Osteoblast (primary cell): ENCODE measurements around the gene SMG7. TPM values are rescaled to one million over a fixed set of nuclear protein-coding genes. Genes with fewer than 3 reads are reported as not detected.
A peak's percentile ranks its signal among the peaks of the same experiment; 100 is the strongest.

Source experiments
- DNase-seq: peaks from one replicate; pipeline ENCODE4 v3.0.0; 2011; ENCODE audit warnings: low spot score, mixed read lengths; ENCODE audit not compliant: insufficient read length; ENCODE audit errors: missing footprints
- H2AFZ ChIP-seq: 2 replicates; pipeline ENCODE4 v1.6.0; 2011; ENCODE audit warnings: mild to moderate bottlenecking, low read length
- H3K27ac ChIP-seq: 2 replicates; pipeline ENCODE4 v1.5.1; 2011; ENCODE audit warnings: mild to moderate bottlenecking, low read depth, low read length, moderate library complexity
- H3K27me3 ChIP-seq: 2 replicates; pipeline ENCODE4 v1.6.0; 2012; ENCODE audit warnings: mild to moderate bottlenecking, control low read depth, inconsistent platforms, low read length, moderate library complexity; ENCODE audit not compliant: insufficient read depth
- H3K36me3 ChIP-seq: 2 replicates; pipeline ENCODE4 v1.5.1; 2011; ENCODE audit warnings: mild to moderate bottlenecking, low read length, control low read depth, moderate library complexity; ENCODE audit not compliant: insufficient read depth
- H3K4me1 ChIP-seq: 2 replicates; pipeline ENCODE4 v1.5.1; 2011; ENCODE audit warnings: mild to moderate bottlenecking, low read length, control low read depth, moderate library complexity; ENCODE audit not compliant: insufficient read depth
- H3K4me2 ChIP-seq: 2 replicates; pipeline ENCODE4 v1.6.0; 2011; ENCODE audit warnings: mild to moderate bottlenecking, low read length; ENCODE audit not compliant: insufficient read depth
- H3K4me3 ChIP-seq: fragments of 200-600 bp; sonication (generic); 3 replicates; pipeline ENCODE4 v1.5.1; 2012; ENCODE audit warnings: mild to moderate bottlenecking, low read length, inconsistent platforms; ENCODE audit not compliant: insufficient read depth
- H3K79me2 ChIP-seq: 2 replicates; pipeline ENCODE4 v1.6.0; 2012; ENCODE audit warnings: mild to moderate bottlenecking, low read length, control low read depth, inconsistent platforms; ENCODE audit not compliant: insufficient read depth
- H3K9me3 ChIP-seq: 2 replicates; pipeline ENCODE4 v1.5.1; 2011; ENCODE audit warnings: low read depth, low read length, control low read depth
- H4K20me1 ChIP-seq: 2 replicates; pipeline ENCODE4 v1.6.0; 2012; ENCODE audit warnings: mild to moderate bottlenecking, low read length, control low read depth; ENCODE audit not compliant: insufficient read depth
- CTCF ChIP-seq: IDR thresholded peaks from 2 replicates; pipeline ENCODE4 v1.5.1; 2011; ENCODE audit warnings: mild to moderate bottlenecking, low read depth, low read length, moderate library complexity; ENCODE audit errors: extremely low read depth
- total RNA-seq: library from RNA; depleted of rRNA; stranded (reverse); fragments of >200 nt; gene quantifications from 2 replicates; pipeline ENCODE4 v1.2.3, GENCODE V29; 2012

SMG7 gene
- total RNA-seq, 1 donor, result 25.0 TPM

- Histone ChIP-seq H3K4me1 (peaks cover 3% of the 10 kb centered on the region), H3K4me2 (no peak overlapping the region), H3K79me2 (peaks cover 88% of the 10 kb centered on the region), H3K9me3 (no peaks in the 10 kb centered on the region), H4K20me1 (peaks cover 53% of the 10 kb centered on the region), H3K36me3 (no peaks in the 10 kb centered on the region), H2AFZ (no peak overlapping the region), H3K27me3 (no peaks in the 10 kb centered on the region), H3K4me3 (no peak overlapping the region), H3K27ac (no peak overlapping the region)
- no peak for TF ChIP-seq CTCF
- DNase-seq, result no peak
Observed at GRCh38 chr1:183497218-183497617, 24.9 kb downstream of the SMG7 start.

GRCh38 chr1:183498342-183498991, 26.2 kb downstream of the SMG7 start:
- Histone ChIP-seq H3K27me3 (no peaks in the 10 kb centered on the region), H4K20me1 (peaks cover 49% of the 10 kb centered on the region), H3K4me2 (no peak overlapping the region), H3K9me3 (no peaks in the 10 kb centered on the region), H3K36me3 (no peaks in the 10 kb centered on the region), H3K4me1 (peaks cover under 1% of the 10 kb centered on the region), H3K4me3 (no peak overlapping the region), H3K27ac (no peak overlapping the region), H2AFZ (no peak overlapping the region), H3K79me2 (peaks cover 90% of the 10 kb centered on the region)
- no peak for TF ChIP-seq CTCF
- no peak for DNase-seq

- H4K20me1 ChIP-seq, result peaks cover 39% of the 10 kb centered on the region
- peaks cover 14% of the 10 kb centered on the region for H3K4me1 ChIP-seq
- H3K79me2 ChIP-seq, result peaks cover 81% of the 10 kb centered on the region
- no peak for TF ChIP-seq CTCF
- H3K27me3 ChIP-seq, result no peaks in the 10 kb centered on the region
- H3K27ac ChIP-seq, result peak overlapping the region; percentile 19
- H3K4me2 ChIP-seq, result no peak overlapping the region
- no peaks in the 10 kb centered on the region for H3K36me3 ChIP-seq
- H2AFZ ChIP-seq, result no peak overlapping the region
- H3K4me3 ChIP-seq, result no peak overlapping the region
- no peaks in the 10 kb centered on the region for H3K9me3 ChIP-seq
- no peak for DNase-seq
Observed at GRCh38 chr1:183505454-183506089, 33.3 kb downstream of the SMG7 start.

- Histone ChIP-seq H3K9me3 (no peaks in the 10 kb centered on the region), H3K4me1 (peaks cover 14% of the 10 kb centered on the region), H2AFZ (no peak overlapping the region), H3K79me2 (peaks cover 80% of the 10 kb centered on the region), H3K36me3 (no peaks in the 10 kb centered on the region), H3K27me3 (no peaks in the 10 kb centered on the region), H4K20me1 (peaks cover 30% of the 10 kb centered on the region), H3K4me2 (peak overlapping the region; percentile 28), H3K4me3 (no peak overlapping the region), H3K27ac (peak overlapping the region; percentile 14)
- no peak for TF ChIP-seq CTCF
- DNase-seq, result peak; percentile 35
Observed at GRCh38 chr1:183506561-183506960, 34.3 kb downstream of the SMG7 start.
